NB4 (cell line): ENCODE data around the gene LRRK1.

ENCODE experiments used
- MYC ChIP-seq: IDR thresholded peaks from 2 replicates; pipeline ENCODE4 v1.6.1; 2011; ENCODE audit warnings: low read depth, low read length
- TF ChIP-seq, protein P1 (sequence below): IDR thresholded peaks from one replicate; pipeline ENCODE4 v1.5.1; 2012; ENCODE audit warnings: low read depth, low read length

DNA sequence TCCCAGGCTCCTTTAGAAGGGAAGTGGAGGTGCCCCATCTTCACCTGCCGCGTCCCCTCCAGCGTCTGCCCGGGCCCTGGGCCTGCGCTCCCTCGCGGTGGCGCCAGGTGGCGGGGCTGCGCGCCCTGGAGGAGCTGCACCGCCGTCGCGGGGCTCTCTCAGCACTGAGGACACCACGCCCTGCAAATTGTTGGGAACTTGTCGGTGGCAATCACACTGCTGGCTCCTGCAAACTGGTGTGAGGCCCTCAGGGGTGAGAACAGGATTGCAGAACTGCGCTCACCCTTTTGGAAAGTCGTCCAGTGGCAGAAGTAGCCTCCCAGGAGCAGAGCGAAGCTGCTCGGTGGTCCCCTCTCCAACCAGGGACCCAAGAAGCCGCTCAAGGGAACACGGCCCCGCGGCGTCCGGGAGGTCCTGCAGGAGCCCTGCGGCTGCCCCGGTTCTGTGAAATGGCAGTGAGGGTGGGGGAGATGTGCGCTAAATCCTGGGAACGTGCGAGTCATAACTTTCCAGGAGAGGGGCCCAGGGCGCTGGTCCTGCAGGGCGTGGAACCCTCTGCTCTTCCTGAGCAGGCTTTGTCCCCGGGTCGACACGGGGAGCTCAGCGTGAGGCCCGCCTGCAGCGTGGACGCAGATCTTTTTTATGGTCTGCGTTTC, 995 bp upstream of the LRRK1 start:
- TF ChIP-seq, protein P1, sequence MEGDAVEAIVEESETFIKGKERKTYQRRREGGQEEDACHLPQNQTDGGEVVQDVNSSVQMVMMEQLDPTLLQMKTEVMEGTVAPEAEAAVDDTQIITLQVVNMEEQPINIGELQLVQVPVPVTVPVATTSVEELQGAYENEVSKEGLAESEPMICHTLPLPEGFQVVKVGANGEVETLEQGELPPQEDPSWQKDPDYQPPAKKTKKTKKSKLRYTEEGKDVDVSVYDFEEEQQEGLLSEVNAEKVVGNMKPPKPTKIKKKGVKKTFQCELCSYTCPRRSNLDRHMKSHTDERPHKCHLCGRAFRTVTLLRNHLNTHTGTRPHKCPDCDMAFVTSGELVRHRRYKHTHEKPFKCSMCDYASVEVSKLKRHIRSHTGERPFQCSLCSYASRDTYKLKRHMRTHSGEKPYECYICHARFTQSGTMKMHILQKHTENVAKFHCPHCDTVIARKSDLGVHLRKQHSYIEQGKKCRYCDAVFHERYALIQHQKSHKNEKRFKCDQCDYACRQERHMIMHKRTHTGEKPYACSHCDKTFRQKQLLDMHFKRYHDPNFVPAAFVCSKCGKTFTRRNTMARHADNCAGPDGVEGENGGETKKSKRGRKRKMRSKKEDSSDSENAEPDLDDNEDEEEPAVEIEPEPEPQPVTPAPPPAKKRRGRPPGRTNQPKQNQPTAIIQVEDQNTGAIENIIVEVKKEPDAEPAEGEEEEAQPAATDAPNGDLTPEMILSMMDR: peak; percentile 93
- peak; percentile 74; the same call in 1 of the 2 replicates for TF ChIP-seq MYC
